Iris pigment epithelial cell (primary cell): ENCODE results near the gene TAGLN.

Source experiments
- DNase-seq: peaks from one replicate; pipeline ENCODE4 v3.0.0-alpha.2; 2011; ENCODE audit warnings: low read depth

Gene TAGLN

GRCh38 chr11:117199053-117199915, at the start of gene TAGLN:
TSS of gene TAGLN (plus strand) at chr11:117199370. CDS start at chr11:117203014, 3,644 bp downstream.
- peak; percentile 94 for DNase-seq

- no peak for DNase-seq
Measured at GRCh38 chr11:117152066-117152465, 47.1 kb upstream of the TAGLN start.

GRCh38 chr11:117154468-117154867, 44.7 kb upstream of the TAGLN start:
- no peak for DNase-seq

GRCh38 chr11:117157507-117157906, 41.7 kb upstream of the TAGLN start:
- no peak for DNase-seq

- no peak for DNase-seq
Measured at GRCh38 chr11:117159892-117160291, 39.3 kb upstream of the TAGLN start.

- DNase-seq, result no peak
Measured at GRCh38 chr11:117160826-117161225, 38.3 kb upstream of the TAGLN start.

- DNase-seq, result no peak
Measured at GRCh38 chr11:117166491-117166890, 32.7 kb upstream of the TAGLN start.

GRCh38 chr11:117169736-117170135, 29.4 kb upstream of the TAGLN start:
- no peak for DNase-seq

- DNase-seq, result no peak
Measured at GRCh38 chr11:117170210-117170609, 29.0 kb upstream of the TAGLN start.

- DNase-seq, result no peak
Measured at GRCh38 chr11:117171007-117171403, 28.2 kb upstream of the TAGLN start.

GRCh38 chr11:117171404-117172061, 27.6 kb upstream of the TAGLN start:
- DNase-seq, result peak; percentile 69

- peak; percentile 76 for DNase-seq
Measured at GRCh38 chr11:117172724-117173421, 26.3 kb upstream of the TAGLN start.

GRCh38 chr11:117175104-117175503, 24.1 kb upstream of the TAGLN start:
- no peak for DNase-seq

GRCh38 chr11:117175781-117176180, 23.4 kb upstream of the TAGLN start:
- no peak for DNase-seq

GRCh38 chr11:117176186-117176585, 23.0 kb upstream of the TAGLN start:
- DNase-seq, result no peak

- DNase-seq, result no peak
Measured at GRCh38 chr11:117177534-117178209, 21.5 kb upstream of the TAGLN start.

GRCh38 chr11:117178210-117179034, 20.7 kb upstream of the TAGLN start, which contains the start of gene SIDT2:
TSS of gene SIDT2 (plus strand) at chr11:117178743. CDS start at chr11:117179264, 521 bp downstream.
- peak; percentile 94 for DNase-seq

GRCh38 chr11:117179048-117179999, 19.8 kb upstream of the TAGLN start:
- DNase-seq, result no peak

- DNase-seq, result no peak
Measured at GRCh38 chr11:117180020-117180419, 19.1 kb upstream of the TAGLN start.
